T-helper 1 cell treated with Interleukin-12 subunit alpha and Interleukin-12 subunit beta and Interleukin-4 antibody, amounts not matched to agents 30 ng/mL and 1 ng/mL, for 36 hours (primary cell): Measurements from ENCODE around the gene ENPEP. TPM values are rescaled to one million over a fixed set of nuclear protein-coding genes. Genes with fewer than 3 reads are reported as not detected.

Experiments used
- intact Hi-C: fragments of 100-400 bp; cut with micrococcal nuclease; formaldehyde crosslinking; loops from one replicate; pipeline ENCODE4 v1.15.1; 2024
- total RNA-seq: library from RNA; stranded (reverse); gene quantifications from 2 replicates; pipeline ENCODE4 v1.2.3, GENCODE V29; 2022

Gene ENPEP
- total RNA-seq, 1 donor from 2014 or later: 1.7 TPM

DNA sequence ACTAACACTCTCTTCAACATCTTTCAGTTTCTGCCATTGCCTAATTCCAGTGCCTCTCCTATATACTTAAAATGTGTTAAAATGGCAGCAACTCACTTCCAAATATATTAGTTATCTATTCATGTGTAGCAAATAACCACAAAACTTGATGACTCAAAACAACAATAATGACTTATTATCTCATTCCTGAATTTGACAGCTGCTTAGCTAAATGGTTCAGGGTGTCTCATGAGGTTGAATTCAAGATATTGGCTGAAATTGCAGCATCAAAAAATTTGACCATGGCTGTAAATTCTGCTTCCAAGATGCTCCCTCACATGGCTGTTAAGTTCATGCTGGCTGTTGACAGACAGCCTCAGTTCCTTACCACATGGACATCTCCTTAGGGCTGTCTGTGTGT is 121.6 kb downstream of the ENPEP start:
- intact Hi-C loops: no loop called here

DNA sequence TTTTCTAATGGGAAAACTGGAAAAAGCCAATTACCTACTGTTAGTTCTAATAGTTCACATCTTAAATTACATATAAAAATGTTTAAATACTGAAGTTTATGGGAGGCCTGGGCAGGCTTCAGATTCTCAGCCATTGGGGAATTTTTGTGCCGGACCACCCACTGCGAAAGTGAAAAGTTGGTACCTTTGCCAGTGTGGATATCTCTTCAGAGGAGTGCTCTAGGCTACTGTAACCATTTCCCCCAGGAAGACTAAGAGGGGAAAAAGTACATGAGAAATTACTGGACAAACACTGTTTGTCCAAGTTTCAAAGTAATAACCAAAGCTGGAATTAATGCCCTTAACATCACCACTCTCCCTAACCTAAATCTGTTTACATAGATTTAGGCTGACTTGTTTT is 126.1 kb downstream of the ENPEP start:
- intact Hi-C loops: no loop called here

DNA sequence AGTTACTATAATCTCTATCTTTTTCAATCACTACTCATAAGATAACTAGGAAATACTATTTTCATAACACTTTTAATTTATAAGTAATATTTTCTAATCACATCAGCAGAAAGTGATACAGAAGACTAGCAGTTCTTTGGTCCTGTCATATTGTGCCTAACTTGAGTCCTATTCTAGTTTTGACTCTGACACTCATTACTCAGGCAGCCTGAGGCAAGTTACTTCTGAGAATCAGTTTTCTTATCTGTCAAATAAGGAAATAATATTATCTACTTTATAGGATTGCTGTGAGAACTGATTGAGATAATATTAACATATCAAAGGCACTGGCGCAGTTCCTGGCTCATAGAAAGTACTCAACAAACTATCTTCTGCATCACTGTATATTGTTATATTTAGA is 129.1 kb downstream of the ENPEP start:
- intact Hi-C loops: no loop called here

DNA sequence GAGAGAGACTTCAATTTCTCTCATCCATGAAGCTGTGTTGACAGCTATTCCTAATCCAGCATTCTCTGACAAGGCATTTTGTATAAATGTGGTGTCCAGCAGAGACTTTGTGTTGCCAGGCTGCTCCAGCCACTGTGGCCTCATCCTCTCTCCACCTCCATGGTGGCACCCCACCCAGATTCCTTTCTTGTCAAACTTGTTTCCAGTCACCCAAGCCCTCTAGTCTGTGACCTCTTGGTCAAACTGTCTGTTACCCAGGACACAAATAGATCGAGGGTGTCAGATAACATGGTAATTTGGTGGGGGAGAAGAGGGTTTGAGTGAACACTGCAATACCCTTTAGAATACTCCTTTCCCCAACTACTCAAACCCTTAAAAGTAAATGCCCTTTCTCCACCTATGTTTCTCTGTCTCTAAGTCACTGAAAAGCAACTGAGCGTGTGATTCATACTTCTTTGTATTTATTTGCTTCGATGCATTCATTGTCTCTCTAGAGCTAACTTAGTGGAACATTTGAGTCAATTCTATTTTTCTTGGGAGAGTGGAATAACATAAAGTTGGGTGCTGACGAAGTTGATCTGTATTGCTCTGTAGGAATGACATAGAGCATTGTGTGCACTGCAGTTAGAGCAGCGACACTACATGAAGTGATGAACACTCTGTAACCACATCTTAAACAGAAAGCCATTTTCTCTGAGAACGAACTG is 133.2 kb downstream of the ENPEP start:
- intact Hi-C loops: no loop called here

DNA sequence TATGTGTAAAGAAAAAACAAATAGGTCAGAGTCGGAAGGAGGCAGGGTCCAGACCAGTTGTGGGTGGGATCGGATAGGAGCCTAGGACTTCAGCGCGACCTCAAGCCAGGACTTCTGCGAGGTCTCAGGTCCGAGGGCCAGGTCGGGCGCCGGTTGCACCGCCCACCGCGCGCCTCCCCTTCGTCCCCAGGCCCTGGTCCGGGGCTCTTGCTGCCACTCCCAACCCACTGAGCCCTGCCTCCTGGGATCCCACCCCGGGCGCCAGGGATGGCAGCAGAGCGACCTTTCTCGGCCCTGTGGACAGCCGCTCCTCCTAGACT is 134.6 kb downstream of the ENPEP start:
- intact Hi-C loops: no loop called here

DNA sequence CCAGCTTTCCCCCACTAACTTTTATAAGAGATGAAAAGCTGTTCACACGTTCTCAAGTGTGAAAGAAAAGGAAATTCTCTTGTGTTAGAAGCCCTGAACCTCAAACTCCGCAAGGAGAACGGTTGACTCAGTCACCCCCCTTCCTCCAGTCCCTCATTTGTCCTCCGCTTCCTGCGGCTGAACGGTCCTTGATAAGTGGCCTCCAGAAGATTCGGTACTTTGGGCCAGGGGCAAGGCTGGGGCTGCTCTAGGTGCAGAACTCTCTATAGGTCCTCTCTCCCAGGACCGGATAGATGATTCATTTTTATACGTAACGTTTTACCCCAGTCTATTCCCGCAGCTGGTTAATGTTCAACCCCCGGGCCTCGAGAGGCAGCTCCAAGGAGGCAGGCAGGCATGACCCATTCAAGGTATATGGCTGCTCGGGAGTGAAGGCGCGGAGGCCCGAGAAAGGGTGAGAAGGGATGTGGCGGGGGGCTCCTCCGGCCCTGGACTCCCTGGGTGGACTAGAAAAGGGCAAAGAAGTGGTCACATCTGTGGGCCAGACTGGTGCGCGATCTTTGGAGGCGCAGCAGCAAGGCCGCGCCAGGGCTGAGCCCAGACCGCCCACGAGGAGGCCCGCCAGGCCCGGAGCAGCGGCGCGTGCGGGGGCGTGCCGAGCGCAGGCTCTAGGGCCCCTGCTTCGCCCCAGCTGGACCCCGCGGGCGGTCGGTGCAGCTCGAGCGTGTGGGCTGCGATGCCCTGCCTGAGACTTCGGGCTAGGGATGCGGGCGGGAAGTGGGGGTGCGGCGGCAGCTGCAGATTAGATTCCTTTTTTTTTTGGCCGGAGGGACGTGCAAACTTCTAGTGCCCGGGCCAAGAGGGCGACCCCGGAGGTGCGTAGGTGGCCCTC is 135.2 kb downstream of the ENPEP start:
- intact Hi-C loops: no loop called here

GRCh38 chr4:110611968-110612447 is 136.1 kb downstream of the ENPEP start:
- intact Hi-C loops: no loop called here

GRCh38 chr4:110612631-110613269 is 136.8 kb downstream of the ENPEP start:
- intact Hi-C loops: no loop called here

DNA sequence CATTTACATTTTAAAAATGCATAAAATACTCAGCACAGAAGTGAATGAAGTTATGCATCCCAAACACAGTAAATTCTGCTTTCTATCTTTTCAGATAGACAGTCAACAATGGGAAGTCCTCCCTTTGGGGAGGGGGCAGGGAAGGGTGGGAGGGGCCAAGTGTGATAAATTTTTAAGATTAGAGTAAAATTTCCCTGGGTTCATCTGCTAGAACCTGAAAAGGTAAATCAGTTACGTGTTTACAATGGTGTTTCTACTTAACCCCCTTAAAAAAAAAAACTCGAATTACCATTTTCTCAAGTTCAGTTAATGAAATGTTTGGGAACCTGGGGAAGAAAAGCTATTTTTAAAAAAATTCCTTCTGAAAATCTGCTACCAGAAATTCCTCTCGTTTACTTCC is 137.8 kb downstream of the ENPEP start:
- intact Hi-C loops: no loop called here

GRCh38 chr4:110614173-110614963 is 138.4 kb downstream of the ENPEP start:
- intact Hi-C loops: no loop called here

Other genes starting within 250 kb of the ENPEP start
- gene PITX2, start 146.9 kb downstream of the ENPEP start, total RNA-seq: not detected in 2 replicates